Esophagus muscularis mucosa (tissue), 3 donors: ENCODE results near the gene KLK13.
A peak's percentile ranks its signal among the peaks of the same experiment; 100 is the strongest.

ENCODE experiments used
- CTCF ChIP-seq, 3 experiments: fragments of 200-600 bp in 2 of 3; fragments of 450-650 bp in 1 of 3; sonication (generic) in 2 of 3; IDR thresholded peaks; one replicate each; pipeline ENCODE4 v1.5.1; 2017 to 2019; ENCODE audit warnings: antibody characterized with exemption in 3 of 3, mild to moderate bottlenecking in 2 of 3, moderate library complexity in 1 of 3
- POLR2A ChIP-seq: fragments of 450-650 bp; IDR thresholded peaks from one replicate; pipeline ENCODE4 v1.6.1; 2017; ENCODE audit warnings: antibody characterized with exemption, moderate library complexity, mild to moderate bottlenecking, low read depth
- POLR2AphosphoS5 ChIP-seq, 2 donors: sonication (generic); formaldehyde crosslinking; IDR thresholded peaks; one replicate each; pipeline ENCODE4 v1.6.1; 2017; ENCODE audit warnings: antibody characterized with exemption in 2 of 2

DNA sequence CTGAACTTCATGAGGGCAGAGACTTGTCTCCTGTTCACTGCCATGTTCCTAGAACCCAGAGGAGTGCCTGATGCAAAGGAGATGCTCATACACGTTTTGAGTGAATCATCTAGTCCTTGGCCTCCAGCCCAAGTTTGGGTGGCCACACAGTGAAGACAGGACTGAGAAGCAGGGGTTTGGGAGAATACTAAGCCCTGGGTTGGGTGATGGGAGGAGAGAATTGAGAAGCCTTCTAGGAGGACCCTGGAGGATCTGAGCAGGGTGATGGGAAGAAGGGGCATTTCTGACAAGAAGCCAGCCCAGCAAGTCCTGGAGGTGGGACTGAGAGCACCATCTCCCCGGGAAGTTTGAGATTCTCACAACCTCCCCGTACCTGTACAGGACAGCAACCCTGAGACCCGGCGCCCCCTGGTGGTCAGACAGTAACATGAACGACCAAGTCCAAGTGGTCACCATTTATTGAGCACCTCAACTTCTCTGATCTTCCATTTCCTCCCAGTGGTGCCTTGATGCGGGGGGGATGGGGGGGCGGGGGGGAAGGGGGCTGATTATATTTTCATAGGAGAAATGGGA lies 32.4 kb upstream of the KLK13 start:
- TF ChIP-seq CTCF (IDR thresholded peaks at IDR 0.05) (peak; percentile 37 to 68 (median 40)), POLR2A (no peak), POLR2AphosphoS5 (IDR thresholded peaks at IDR 0.05) (no peak)
